Activated CD4-positive, alpha-beta T cell treated with anti-CD3 and anti-CD28 coated beads for 48 hours (primary cell): ENCODE results near the gene CPSF2.
"Not testable (repeated sequence)": the region's sequence is repeated elsewhere in the genome, so short reads cannot be mapped to it uniquely, and the experiment has no call there.

Source experiments
- DNase-seq: peaks from one replicate; pipeline ENCODE4 v3.0.0-alpha.2; 2020

The CPSF2 gene

DNA sequence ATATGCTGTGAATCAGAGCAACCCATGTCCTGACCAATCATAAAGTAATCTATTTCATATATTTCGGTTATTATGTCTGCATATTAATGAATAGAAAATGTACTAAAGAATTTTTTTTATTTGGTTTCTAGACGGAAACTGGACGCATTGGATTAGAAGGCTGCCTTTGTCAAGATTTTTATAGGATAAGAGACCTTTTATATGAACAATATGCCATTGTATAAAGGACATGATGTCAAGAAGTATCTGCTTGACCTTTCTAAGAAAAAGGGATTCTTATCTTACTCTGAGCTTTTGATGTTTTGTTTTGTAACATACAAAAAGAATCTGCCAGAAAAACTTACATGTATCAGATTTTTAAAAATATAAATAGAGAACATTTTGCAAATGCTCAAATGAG lies 39.8 kb downstream of the CPSF2 start:
- no peak for DNase-seq

GRCh38 chr14:92164958-92165357 lies 43.2 kb downstream of the CPSF2 start:
- no peak for DNase-seq

- no peak for DNase-seq
Measured at GRCh38 chr14:92173668-92174067, 51.9 kb downstream of the CPSF2 start.

DNA sequence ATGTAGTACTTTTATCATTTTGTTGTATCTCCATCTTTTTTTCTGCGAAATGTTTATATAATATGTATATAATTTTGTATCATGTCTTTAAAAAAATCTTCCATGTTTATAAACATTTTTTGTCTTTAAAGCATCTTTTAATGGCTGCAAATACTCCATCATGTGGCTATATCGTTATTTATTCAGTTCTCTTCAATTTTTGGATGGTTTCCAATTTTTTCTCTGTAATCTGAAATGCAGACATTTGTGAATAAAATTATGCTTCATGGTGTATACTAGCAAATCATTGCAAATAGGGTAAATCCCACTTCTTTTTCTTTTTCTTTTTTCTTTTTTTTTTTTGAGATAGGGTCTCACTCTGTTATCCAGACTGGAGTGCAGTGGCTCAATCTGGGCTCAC lies 54.0 kb downstream of the CPSF2 start:
- DNase-seq: no peak

GRCh38 chr14:92176476-92176875 lies 54.7 kb downstream of the CPSF2 start:
- no peak for DNase-seq

- not testable (repeated sequence) for DNase-seq
Measured at GRCh38 chr14:92179178-92179577, 57.4 kb downstream of the CPSF2 start.

- no peak for DNase-seq
Measured at GRCh38 chr14:92185559-92185958, 63.8 kb downstream of the CPSF2 start.

- not testable (repeated sequence) for DNase-seq
Measured at GRCh38 chr14:92187616-92188015, 65.8 kb downstream of the CPSF2 start.

GRCh38 chr14:92190768-92191167 lies 69.0 kb downstream of the CPSF2 start:
- DNase-seq: no peak

- DNase-seq: no peak
Measured at GRCh38 chr14:92198804-92199203, 77.0 kb downstream of the CPSF2 start.

DNA sequence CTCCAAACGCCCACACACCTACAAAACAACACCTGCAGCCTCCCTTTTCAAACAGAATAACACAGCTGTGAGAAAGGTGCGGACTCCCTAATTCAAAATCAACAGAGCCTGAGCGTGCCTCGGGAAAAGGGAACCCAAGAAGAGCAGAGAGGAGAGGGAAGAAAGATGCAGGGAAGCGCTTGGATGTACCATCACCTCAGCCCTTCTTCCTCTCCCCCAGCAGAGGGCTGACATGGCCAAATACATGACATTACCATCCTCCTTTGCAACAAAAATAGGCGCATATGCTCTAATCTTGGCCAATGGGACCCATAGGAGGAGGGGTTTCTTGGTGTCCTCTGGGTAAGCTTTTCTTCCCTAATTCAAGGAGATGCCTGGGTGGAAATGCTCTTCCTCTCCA lies 78.0 kb downstream of the CPSF2 start:
- no peak for DNase-seq

GRCh38 chr14:92203116-92203515 lies 81.3 kb downstream of the CPSF2 start:
- no peak for DNase-seq

DNA sequence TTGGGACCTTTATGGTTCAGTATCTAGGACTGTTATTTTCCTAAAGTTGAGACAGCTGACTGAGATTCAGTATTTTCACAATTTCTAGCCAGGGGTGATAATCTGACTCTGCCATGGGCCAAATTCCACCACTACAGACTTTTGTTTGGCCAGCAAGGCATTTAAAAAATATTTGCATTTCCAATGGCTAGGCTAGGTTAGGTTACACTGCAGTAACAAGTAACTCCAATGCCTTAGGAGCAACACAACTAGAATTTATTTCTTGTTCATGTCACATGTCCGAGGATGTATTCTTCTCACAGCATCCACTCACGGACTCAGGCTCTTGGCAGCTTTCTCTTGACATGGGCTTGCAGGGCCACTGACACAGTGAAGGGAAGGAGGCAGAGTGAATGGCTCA lies 83.0 kb downstream of the CPSF2 start:
- no peak for DNase-seq

- DNase-seq: no peak
Measured at GRCh38 chr14:92207012-92207927, 85.5 kb downstream of the CPSF2 start.

- DNase-seq: no peak
Measured at GRCh38 chr14:92207928-92208265, 86.1 kb downstream of the CPSF2 start.

GRCh38 chr14:92209141-92209540 lies 87.4 kb downstream of the CPSF2 start:
- DNase-seq: no peak

GRCh38 chr14:92213125-92213524 lies 91.4 kb downstream of the CPSF2 start:
- not testable (repeated sequence) for DNase-seq

DNA sequence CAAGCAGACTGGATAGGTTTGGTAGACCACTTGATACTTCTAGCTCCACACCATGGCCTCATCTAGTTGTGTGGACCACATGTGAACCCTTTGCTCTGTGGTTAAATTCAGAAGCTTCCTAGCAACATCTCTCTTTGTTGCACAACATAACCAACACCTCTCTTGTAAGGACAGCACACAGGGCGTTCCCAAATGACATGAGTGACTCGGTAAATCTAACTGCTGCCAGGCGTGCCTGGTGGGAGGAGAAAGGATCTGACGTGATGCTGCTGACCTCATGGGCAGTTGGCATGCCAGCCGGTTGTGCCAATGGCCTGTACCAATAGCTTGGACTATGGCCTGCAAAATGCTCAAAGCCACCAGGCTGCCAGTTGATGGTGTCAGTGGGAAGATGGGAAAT lies 93.8 kb downstream of the CPSF2 start:
- no peak for DNase-seq

GRCh38 chr14:92217936-92218335 lies 96.2 kb downstream of the CPSF2 start:
- no peak for DNase-seq
